GM19238 (cell line): Measurements from ENCODE around the gene WDR46.
"Not testable (repeated sequence)": the region's sequence is repeated elsewhere in the genome, so short reads cannot be mapped to it uniquely, and the experiment has no call there.

Experiments
- DNase-seq: peaks from one replicate; pipeline ENCODE4 v3.0.0; 2011; ENCODE audit warnings: low spot score; ENCODE audit not compliant: insufficient read length

The WDR46 gene

DNA sequence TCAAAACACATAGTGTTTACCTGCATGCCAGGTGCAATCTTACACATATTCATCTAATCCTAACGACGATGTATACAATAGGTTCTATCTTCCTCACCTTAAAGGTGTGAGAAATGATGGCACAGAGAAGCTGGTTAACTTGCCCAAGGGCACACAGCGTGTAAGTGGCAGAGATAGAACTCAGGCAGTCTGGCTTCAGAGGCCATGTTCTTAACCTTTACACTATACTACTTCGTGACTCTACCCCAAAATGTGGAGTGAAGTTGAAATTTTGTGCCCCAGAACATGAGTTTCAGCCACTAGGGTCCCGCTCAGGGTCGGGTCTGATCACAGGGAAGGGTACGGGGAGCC lies 17.9 kb downstream of the WDR46 start:
- DNase-seq = no peak

DNA sequence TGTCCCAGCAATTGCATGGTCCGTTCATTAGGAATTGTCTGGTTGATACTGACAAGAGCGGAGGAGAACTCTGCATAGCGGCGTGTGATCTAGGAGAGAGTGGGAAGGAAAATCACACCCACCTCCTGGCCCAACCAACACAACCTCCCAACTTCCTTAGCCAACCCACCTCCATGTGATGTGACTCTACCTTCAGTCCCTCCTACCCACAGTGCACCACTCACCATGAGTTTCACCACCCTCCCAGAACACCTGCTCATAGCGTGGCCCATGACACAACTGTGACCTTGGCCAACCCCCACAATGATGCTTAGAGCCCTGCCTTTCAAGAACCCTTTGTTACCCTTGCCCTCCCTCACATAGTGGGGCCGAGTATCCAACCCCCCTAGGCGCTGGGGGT lies 25.0 kb downstream of the WDR46 start:
- DNase-seq = no peak

DNA sequence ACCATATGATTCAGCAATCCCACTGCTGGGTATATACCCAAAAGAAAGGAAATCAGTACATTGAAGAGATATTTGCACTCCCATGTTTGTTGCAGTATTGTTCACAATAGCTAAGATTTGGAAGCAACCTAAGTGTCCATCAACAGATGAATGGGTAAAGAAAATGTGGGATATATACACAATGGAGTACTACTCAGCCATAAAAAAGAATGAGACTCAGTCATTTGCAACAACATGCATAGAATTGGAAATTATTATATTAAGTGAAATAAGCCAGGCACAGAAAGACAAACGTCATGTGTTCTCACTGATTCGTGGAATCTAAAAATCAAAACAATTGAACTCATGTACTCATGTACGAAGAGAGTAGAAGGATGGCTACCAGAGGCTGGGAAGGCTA lies 26.5 kb downstream of the WDR46 start:
- DNase-seq = not testable (repeated sequence)

DNA sequence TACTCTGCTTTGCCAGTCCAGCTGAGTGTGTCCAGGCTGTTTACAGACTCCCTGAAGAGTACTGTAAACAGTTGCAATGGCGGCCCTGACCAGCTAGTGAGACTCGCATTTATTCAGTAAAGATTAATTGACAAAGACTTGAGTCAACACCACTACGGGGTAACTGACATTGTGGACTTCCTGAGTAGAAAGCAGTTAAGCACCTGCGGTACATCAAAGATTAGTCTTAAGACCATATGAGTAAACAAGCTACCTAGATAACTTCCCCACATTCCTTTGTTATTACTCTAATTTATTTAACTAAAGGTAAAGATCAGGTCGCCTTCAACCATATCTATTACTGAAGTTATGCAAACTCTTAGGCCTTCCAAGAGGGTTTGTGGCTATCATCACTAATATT lies 30.0 kb downstream of the WDR46 start:
- DNase-seq = no peak

DNA sequence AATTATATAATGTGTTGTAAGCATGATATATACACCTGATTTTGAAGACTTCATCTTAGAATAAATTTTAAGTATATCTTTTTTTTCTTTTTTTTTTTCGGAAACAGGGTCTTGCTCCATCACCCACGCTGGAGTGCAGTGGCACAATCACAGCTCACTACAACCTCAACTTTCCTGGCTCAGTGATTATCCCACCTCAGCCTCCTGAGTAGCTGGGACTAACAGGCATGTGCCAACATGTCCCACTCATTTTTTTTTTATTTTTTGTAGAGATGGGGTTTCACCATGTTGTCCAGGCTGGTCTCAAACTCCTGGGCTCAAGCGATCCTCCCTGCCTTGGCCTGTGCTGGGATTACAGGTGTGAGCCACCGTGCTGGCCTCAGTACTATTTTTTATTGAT lies 34.4 kb downstream of the WDR46 start:
- DNase-seq = no peak

DNA sequence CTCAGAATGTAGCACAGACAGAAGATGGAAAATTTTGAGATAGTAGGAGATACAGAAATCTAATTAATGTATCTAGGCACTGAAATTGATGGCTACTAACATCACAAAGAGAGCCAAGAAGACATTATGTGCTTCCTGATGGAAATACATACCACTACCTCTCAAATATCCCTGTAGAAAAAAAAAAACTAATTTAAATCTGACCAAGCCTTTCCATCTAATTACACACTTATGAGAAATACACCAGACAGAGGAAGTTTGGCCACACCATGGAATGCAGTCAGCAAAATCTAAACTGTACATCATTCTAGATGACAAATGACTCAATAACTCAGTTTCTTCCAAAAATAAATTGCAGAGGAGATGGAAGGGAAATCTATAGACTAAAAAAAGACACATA lies 36.3 kb downstream of the WDR46 start:
- DNase-seq = no peak

DNA sequence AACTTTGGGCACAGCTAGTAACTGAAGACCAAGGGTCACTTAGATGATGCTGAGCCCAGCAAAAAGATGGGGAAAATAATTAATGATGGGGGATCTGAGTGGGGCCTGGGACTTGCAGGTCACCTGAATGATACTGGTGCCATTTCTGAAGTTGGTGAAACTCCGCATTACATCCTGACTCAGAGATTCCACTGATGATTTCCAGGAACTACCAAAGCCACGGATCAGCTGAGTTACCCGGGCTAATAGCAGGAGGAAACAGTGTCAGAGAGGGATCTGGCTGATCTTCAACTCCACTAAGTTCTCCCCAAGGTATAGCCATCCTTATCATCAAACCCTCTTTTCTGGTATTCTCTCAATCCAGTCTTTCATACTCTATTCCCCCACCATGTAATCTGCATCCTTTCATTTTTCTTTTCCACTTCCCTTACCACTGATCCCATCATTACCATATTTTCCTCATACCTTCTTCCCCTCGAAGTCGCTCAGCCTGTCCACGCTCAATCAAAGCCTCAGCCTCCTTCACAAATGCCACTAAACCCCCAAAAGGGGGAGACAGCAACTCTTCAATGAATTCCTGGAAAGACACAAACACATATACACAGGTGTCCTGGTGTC lies 37.5 kb downstream of the WDR46 start:
- no peak for DNase-seq

DNA sequence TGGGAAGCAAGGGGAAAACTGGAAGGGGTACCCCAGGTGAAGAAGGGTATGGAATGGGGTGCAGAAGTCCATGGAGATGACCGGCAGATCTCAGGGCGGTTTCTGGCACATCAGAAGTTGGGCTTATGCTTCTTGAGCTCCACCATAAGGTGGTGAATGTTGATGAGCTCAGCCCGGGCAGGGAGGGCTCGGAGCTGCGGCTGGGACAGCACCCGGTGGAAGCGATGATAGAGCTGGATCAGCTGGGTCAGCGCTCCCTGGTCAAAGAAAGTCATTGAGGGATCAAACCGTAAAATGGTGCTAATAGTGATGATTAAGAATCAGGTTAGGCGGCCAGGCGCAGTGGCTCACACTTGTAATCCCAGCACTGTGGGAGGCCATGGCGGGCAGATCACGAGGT lies 38.3 kb downstream of the WDR46 start:
- DNase-seq = no peak

DNA sequence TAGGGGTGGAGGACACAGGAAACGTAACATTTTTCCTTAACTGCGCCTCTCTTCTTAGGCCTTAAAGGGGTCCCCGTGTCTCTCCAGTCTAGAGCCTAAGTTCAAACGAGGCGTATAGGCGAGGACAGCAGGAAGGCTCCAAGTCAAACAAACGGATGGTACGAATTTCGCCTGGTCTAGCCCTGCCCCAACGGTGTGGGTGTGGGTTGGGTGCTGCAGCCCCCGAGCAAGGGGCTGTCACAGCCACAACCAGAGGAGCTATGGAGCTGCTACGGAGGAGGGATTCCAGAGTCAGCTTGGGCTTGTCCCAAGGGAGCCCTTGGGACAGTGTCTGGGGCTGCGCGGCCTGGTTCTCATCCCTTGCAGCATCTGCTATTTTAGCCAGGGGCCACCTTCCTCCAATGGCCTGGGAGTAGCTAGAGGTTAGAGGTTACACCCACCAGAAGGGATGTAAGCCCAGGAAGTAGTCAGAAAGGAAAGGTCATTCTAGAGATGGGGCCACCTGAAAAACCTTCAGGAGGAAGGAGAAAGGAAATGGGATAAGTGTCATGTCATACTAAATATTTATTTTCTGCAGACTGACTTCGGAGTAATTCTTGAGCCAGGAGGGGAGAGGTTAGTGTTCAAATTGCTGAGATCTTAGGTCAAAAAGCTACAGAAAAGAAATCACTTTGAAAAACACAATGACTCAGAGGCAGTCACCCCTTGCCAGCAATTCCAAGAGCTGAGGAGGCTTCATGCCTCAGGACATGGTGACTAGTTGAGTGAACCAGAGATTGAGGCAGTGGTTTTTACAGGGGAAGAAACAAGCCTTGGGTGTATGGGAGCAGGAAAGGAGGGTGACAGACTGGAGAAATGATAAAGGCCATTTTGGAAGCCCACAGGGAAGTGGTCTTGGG lies 39.1 kb downstream of the WDR46 start:
- no peak for DNase-seq

DNA sequence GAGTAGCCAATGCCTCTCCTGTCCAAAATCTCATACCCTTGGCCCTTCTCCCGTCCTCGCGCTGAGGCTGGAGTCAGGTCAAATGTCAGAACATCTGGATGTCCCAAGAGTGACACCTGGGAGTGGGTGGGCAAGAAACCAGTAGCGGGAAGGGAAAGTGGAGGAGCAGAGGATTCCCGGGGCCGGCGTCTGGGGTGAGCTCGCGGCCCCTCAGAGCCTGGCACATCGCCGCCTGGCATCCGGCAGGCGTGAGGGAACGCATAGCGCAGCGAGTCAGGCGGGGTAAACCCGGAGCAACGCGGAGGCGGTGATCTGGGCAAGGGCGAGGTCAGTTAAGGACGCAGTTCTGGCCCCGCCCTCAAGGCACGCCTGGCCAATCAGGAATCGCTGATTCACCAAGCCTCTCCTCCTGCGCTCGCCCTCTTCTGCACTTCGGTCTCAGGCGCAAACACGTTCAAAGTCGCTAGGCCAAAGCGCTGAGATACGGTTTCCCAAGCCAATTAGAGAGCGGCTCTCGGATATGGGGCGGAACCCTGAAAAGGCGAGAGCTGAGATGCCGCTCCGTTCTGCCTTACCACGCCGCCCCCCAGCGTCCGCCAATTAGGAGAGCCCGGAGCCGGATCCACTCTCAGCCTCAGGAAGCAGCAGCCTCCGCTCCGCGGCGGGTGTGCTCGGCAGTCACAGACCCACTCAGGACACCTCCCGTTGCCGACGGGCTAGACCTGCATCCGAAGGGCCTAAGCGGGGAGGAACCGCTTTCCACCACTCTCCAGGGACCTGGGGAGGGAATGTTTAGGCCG lies 39.9 kb downstream of the WDR46 start:
- peak; percentile 79 for DNase-seq

DNA sequence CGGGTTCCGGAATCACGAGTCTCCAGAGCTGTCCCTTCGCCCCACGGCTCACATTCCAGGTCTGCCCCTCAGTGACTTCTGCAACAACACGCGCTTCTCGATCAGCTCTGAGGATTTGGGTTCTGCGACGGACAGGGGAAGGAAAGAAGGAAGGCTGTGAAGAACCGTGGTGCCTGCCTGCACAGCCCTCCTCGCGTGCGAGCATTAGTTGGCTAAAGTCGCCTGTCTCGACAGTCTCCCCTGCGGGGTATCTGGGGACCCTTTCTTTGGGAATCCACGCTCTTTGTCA lies 40.5 kb downstream of the WDR46 start:
- DNase-seq = no peak

DNA sequence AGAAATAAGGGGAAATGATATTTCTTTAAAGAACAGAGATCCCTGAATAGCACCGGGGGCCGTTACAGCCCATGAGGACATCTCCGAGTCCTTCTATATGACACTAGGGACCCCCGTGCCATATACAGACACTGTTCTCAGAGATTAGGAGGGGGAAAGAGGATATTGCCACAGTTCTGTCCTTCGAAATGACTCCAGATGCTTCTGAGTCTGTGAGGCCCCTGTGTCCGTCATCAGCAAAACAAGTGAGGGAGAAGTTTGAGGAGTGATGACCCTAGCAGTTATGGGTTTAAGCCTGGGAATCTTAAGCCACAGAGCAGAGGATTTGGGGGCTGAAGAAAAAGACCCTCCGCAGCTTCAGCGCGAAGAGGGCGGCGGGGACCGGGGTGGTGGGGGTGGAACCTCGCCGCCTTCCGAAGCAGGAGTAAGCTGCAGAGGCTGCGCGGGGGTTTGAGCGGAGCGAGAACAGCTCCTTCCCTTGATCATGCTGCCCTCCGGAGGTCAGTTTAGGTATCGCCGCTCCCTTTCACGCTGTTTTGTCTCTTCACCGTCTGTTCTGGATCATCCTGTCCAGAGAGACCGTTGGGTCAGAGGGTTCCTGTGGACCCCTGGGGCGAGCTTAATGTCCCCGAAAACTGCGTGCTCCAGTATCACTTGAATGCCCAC lies 40.9 kb downstream of the WDR46 start:
- peak; percentile 41 for DNase-seq

DNA sequence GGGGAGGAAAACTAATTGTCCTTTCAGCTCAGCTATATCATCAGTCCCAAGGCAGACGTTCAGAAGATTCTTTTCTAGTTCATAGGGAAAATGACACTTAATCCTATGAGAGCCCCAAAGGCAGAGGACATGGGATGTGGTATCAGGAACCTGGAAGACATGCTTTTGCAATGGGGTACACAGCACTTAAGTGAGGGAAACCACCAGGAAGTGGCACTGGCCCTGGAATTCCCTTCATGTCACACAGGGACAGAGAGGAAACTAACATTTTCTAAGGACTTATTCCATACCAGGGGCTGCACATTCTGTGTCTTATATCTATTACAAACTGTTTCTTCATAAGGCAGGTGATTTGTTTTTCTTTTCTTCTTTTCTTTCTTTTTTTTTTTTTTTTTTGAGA lies 45.6 kb downstream of the WDR46 start:
- DNase-seq = no peak

DNA sequence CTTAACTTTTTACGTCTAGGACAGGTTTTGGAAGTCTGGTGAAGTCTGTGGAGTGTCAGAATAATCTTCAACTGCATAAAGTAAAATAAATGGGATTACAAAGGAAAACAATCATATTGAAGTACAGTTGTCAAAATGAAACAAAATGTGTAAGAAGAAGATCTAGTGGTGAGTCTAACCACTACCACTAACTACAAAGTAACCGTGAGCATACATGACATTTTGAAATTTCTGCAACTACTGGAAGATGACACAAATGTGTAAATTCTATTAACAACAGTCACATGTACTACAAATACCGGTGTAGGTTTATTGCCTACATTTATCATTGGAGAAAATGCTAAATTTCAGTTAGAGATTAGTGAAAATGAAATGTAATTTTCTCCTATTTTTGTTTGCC lies 47.1 kb downstream of the WDR46 start:
- no peak for DNase-seq

DNA sequence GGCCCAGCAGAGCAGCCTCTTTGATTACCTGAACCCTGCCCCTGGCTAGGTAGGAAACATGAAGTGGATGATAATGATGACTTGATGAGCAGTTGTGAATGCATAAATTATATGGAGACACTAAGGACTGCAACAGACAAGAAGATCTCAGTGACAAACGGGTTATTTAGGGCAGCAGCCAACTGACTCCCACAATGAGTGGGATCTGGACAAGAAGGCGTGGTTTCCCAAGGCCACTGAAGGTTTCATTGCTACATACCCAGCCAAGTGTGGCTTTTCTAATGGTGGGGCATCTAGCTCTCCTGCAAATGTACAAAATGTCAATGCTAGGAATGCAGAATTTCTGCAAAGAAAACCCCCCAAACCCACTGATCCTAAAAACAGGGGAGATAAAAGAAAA lies 51.3 kb downstream of the WDR46 start:
- DNase-seq = no peak

DNA sequence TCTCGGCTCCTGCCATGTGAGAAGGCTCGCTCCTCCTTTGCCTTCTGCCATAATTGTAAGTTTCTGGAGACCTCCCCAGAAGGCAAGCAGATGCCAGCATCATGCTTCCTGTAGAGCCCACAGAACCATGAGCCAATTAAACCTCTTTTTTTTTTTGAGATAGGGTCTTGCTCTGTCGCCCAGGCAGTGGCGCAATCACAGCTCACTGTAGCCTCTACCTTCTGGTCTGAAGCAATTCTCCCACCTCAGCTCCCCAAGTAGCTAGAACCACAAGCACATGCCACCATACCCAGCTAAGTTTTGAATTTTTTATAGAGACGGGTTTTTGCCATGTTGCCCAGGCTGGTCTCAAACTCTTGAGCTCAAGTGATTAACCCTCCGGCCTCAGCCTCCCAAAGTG lies 52.2 kb downstream of the WDR46 start:
- no peak for DNase-seq

DNA sequence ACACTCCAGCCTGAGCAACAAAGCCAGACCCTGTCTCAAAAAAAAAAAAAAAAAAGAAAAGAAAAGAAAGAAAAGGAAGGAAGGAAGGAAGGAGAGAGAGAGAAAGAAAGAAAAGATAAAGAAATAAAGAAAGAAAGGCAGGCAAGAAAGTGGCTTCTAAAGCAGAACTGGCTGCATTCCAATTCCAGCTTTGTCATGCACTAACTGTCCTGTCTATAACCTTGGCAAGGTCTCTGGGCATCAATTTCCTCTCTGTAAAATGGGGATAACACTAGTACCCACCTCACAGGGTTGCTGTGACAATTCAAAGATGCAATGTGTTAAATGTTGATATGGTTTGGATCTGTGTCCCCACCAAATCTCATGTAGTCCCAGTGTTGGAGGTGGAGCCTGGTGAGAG lies 52.7 kb downstream of the WDR46 start:
- DNase-seq = no peak

DNA sequence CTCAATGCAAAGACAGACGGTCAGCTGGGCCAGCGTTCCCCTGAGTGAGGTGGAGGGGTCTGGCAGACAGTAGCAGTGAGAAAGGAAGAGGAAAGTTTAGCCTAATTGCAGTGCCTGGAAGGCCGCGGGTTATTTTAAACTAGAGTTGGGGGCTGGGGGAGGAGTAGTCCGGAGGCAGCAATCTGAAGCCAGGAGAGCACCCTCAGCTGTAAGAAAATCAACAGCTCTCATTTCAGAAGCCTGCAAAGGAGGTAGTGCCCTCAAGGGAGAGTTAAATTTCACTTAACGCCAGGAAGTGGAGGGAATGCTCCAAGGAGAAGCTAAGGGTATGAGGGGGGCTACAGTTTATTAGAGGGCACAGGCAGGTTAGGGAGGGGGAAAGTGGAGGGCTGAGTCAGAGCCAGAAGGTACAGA lies 53.8 kb downstream of the WDR46 start:
- no peak for DNase-seq
